Endothelial cell of umbilical vein (primary cell): ENCODE measurements around the gene KCNC4.

Source experiments
- EZH2 ChIP-seq: IDR thresholded peaks from 2 replicates; pipeline ENCODE4 v1.6.1; 2012; ENCODE audit warnings: borderline replicate concordance, low read depth, mild to moderate bottlenecking, moderate library complexity, low read length, inconsistent platforms; ENCODE audit not compliant: severe bottlenecking
- MYC ChIP-seq: IDR thresholded peaks from one replicate; pipeline ENCODE4 v1.6.1; 2011; ENCODE audit warnings: mild to moderate bottlenecking, low read depth, low read length
- POLR2A ChIP-seq: IDR thresholded peaks from 2 replicates; pipeline ENCODE4 v1.6.1; 2012; ENCODE audit warnings: low read depth, mild to moderate bottlenecking, control low read depth, low read length
- POLR2AphosphoS5 ChIP-seq: IDR thresholded peaks from 2 replicates; pipeline ENCODE4 v1.6.1; 2012; ENCODE audit warnings: low read depth, mild to moderate bottlenecking, control low read depth, low read length, moderate library complexity; ENCODE audit not compliant: insufficient read depth
- TF ChIP-seq, protein P1 (sequence below), 2 donors: IDR thresholded peaks; 1 replicate in 1 of 2; 2 replicates in 1 of 2; pipeline ENCODE4 v1.5.1; 2011; ENCODE audit warnings: low read length in 2 of 2, mild to moderate bottlenecking in 2 of 2, moderate library complexity in 2 of 2, control low read depth in 1 of 2, inconsistent platforms in 1 of 2, low read depth in 1 of 2; ENCODE audit not compliant: insufficient read depth in 1 of 2; ENCODE audit errors: extremely low read depth in 1 of 2
- TF ChIP-seq, protein P2 (sequence below): IDR thresholded peaks from 2 replicates; pipeline ENCODE4 v1.6.1; 2011; ENCODE audit not compliant: insufficient read depth, insufficient read length

DNA sequence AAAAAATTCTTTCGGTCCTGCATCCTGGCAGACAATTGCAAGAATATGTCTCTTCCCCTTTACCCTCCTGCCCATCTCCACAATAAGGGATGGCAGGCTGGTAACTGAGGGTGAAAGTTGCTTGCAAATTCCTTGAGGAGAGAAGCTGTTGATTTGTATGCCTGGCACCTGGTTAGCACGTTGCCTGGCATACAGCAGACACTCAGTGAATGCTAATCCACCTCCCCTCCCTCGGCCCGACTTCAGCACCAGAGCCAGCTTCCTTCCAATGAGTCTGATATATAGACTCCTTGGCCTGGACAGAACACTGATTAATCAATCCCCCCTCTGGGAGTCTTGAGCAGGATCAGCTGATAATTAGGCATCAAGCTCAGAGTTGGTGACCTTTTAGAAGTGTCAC, 39.1 kb downstream of the KCNC4 start:
- TF ChIP-seq, protein P1, sequence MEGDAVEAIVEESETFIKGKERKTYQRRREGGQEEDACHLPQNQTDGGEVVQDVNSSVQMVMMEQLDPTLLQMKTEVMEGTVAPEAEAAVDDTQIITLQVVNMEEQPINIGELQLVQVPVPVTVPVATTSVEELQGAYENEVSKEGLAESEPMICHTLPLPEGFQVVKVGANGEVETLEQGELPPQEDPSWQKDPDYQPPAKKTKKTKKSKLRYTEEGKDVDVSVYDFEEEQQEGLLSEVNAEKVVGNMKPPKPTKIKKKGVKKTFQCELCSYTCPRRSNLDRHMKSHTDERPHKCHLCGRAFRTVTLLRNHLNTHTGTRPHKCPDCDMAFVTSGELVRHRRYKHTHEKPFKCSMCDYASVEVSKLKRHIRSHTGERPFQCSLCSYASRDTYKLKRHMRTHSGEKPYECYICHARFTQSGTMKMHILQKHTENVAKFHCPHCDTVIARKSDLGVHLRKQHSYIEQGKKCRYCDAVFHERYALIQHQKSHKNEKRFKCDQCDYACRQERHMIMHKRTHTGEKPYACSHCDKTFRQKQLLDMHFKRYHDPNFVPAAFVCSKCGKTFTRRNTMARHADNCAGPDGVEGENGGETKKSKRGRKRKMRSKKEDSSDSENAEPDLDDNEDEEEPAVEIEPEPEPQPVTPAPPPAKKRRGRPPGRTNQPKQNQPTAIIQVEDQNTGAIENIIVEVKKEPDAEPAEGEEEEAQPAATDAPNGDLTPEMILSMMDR (IDR thresholded peaks at IDR 0.05; ENCODE audit: extremely low read depth in 1 of 2, insufficient read depth in 1 of 2, low read depth in 1 of 2, low read length in 2 of 2): no peak
- TF ChIP-seq POLR2AphosphoS5 (no peak), MYC (no peak), POLR2A (no peak), EZH2 (no peak)
- TF ChIP-seq, protein P2, sequence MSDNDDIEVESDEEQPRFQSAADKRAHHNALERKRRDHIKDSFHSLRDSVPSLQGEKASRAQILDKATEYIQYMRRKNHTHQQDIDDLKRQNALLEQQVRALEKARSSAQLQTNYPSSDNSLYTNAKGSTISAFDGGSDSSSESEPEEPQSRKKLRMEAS: no peak
